Brain microvascular endothelial cell (primary cell): ENCODE data around the gene RYK.
"Not testable (repeated sequence)": the region's sequence is repeated elsewhere in the genome, so short reads cannot be mapped to it uniquely, and the experiment has no call there.

Source experiments
- DNase-seq: peaks from one replicate; pipeline ENCODE4 v3.0.0-alpha.2; 2020
- H3K27ac ChIP-seq: fragments of 250-450 bp; sonication (Bioruptor Pico); 2 replicates; pipeline ENCODE4 v1.5.1; 2020; ENCODE audit warnings: mild to moderate bottlenecking, moderate library complexity
- H3K27me3 ChIP-seq: fragments of 250-450 bp; sonication (Bioruptor Pico); replicated peaks from 2 replicates; pipeline ENCODE4 v1.5.1; 2020; ENCODE audit warnings: mild to moderate bottlenecking
- H3K36me3 ChIP-seq: fragments of 250-450 bp; sonication (Bioruptor Pico); replicated peaks from 2 replicates; pipeline ENCODE4 v1.5.1; 2020; ENCODE audit warnings: mild to moderate bottlenecking
- H3K4me3 ChIP-seq: 2 replicates; pipeline ENCODE4 v1.5.1; 2011; ENCODE audit warnings: low read depth, mild to moderate bottlenecking, control low read depth, low read length, moderate library complexity
- in situ Hi-C: cut with HindIII; loops from 2 replicates; pipeline ENCODE4 v1.10.0; 2017; ENCODE audit warnings: low sequenced_read_pairs, low pct_ligation_motif_present
- TF ChIP-seq, protein P1 (sequence below): IDR thresholded peaks from 2 replicates; pipeline ENCODE4 v1.5.1; 2011; ENCODE audit warnings: low read depth, mild to moderate bottlenecking, moderate library complexity, low read length, control low read depth, inconsistent platforms; ENCODE audit errors: missing control alignments

RYK gene

DNA sequence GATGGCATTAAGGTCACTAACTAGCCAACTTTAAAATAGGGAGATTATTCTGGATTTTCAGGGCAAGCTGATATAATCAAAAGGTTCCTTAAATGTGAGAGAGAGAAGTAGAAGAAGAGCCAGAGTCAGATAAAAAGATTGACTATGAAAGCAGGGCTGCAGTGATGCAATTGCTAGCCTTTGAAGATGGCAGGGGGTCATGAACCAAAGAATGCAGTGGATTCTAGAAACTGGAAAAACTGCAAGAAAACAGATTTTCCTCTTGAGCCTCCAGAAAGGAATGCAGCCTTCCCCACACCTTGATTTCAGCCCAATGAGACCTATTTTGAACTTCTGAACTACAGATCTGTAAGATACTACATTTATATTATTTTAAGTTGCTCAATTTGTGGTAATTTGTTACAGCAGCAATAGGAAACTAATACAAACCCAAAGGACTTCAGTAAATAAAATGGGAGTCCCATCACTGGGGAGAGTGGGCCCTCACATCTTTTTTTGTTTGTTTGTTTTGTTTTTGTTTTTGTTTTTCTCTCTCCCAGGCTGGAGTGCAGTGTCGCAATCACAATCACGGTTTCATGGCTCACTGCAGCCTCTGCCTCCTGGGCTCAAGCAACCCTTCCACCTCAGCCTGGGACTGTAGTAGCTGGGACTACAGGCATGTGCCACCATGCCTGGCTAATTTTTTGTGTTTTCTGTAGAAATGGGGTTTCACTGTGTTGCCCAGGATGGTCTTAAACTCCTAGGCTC, 31.4 kb upstream of the RYK start:
- in situ Hi-C loops = no loop called here
- no peak overlapping the region for H3K27ac ChIP-seq
- TF ChIP-seq, protein P1, sequence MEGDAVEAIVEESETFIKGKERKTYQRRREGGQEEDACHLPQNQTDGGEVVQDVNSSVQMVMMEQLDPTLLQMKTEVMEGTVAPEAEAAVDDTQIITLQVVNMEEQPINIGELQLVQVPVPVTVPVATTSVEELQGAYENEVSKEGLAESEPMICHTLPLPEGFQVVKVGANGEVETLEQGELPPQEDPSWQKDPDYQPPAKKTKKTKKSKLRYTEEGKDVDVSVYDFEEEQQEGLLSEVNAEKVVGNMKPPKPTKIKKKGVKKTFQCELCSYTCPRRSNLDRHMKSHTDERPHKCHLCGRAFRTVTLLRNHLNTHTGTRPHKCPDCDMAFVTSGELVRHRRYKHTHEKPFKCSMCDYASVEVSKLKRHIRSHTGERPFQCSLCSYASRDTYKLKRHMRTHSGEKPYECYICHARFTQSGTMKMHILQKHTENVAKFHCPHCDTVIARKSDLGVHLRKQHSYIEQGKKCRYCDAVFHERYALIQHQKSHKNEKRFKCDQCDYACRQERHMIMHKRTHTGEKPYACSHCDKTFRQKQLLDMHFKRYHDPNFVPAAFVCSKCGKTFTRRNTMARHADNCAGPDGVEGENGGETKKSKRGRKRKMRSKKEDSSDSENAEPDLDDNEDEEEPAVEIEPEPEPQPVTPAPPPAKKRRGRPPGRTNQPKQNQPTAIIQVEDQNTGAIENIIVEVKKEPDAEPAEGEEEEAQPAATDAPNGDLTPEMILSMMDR = no peak

DNA sequence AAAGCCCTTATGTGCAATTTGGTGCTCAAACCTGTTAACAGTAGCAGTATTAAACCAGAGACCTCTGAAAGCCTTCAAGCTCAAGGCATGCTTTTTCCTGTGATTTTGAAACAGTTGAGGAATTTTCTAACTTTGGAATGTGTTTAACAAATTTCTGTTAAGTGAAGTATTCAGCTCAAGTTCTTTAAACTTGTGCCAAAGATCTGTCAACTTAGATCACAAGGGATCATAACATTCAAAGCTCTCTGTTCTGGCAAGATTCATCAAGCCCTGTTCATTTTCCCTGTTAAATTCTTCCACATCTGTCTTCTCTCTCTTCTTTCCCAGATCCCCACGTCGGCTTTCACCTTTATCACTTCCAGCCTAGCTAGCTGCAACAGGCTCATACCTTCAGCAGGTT, 28.8 kb upstream of the RYK start:
- Histone ChIP-seq H3K36me3 (no peaks in the 10 kb centered on the region), H3K4me3 (no peak overlapping the region), H3K27me3 (no peaks in the 10 kb centered on the region), H3K27ac (no peak overlapping the region)
- DNase-seq = no peak
- in situ Hi-C loops = no loop called here
- TF ChIP-seq, protein P1 = no peak

More for the DNA sequence above, 31.4 kb upstream of the RYK start:
- no peak overlapping the region for H3K4me3 ChIP-seq
- no peak for DNase-seq
- no peaks in the 10 kb centered on the region for H3K36me3 ChIP-seq
- no peaks in the 10 kb centered on the region for H3K27me3 ChIP-seq

DNA sequence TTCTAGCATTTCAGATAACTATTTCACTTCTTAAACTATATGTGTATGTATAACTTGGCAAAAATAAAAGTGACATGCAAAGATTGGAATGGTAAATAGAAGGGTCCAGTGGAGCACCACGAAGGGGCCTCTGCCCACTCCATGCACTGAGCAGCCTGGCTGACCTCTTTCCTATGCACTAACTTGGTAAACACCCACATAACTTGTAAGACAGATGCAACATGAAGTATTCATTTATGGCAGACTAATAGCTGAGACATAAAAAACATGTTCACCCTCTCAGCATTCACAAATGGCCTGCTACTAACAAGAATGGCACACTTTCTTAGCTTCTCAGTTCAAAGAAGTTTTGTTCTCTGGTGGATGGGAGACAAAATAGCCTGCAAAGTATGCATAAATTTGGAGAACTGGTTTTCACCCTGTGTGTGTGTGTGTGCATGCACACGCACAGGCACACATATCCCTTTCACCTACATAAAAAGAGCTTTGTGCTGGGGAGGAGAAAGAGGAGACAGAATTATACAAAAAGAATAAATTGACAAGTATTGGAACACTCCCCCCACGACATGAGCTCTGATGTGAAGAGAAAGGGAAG, 26.5 kb upstream of the RYK start:
- H3K36me3 ChIP-seq = no peaks in the 10 kb centered on the region

DNA sequence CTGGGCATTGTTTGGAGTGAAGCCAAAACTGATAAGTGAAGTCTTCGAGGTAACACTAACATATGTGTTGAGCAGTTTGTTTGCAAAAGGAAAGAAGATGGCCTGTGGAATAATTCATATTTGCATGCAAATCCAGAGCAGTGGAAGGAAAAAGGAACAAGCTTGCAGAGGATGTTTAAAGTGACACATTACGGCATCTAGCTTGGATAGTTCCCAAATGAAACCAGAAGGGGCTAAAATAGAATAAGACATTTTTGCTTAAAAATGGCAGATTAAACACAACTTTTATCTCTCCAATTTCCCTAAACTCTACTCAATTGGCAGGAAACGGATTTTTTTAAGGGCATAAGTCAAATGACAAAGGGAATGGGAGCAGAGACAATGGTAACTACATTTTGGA, 25.4 kb upstream of the RYK start:
- in situ Hi-C loops = no loop called here

More for the DNA sequence above, 26.5 kb upstream of the RYK start:
- H3K27ac ChIP-seq = no peak overlapping the region
- DNase-seq = no peak
- in situ Hi-C loops = no loop called here
- no peaks in the 10 kb centered on the region for H3K27me3 ChIP-seq
- TF ChIP-seq, protein P1 = no peak
- no peak overlapping the region for H3K4me3 ChIP-seq

GRCh38 chr3:134275110-134275509, 24.5 kb upstream of the RYK start:
- H3K4me3 ChIP-seq, H3K27ac ChIP-seq, DNase-seq, in situ Hi-C loops, H3K36me3 ChIP-seq, H3K27me3 ChIP-seq: not testable (repeated sequence)

More for the DNA sequence above, 25.4 kb upstream of the RYK start:
- Histone ChIP-seq H3K27me3 (no peaks in the 10 kb centered on the region), H3K27ac (no peak overlapping the region), H3K36me3 (no peaks in the 10 kb centered on the region), H3K4me3 (no peak overlapping the region)
- no peak for DNase-seq
- TF ChIP-seq, protein P1 = no peak

DNA sequence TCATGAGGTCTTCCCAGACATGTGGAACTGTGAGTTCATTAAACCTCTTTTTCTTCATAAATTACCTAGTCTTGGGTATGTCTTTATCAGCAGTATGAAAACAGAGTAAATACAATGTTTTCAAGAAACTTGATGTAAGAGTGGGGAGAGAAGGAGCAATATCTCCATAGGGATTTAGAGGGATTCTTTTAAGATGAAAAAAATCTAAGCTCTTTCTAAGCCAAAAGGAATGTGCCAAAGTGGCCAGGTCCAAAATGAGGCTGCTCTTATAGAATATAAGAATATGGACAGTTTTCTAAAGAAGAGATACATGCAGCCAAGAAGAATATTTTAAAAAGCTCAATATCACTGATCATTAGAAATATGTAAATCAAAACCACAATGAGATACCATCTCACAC, 23.9 kb upstream of the RYK start:
- DNase-seq = no peak
- TF ChIP-seq, protein P1 = no peak
- Histone ChIP-seq H3K4me3 (no peak overlapping the region), H3K36me3 (no peaks in the 10 kb centered on the region), H3K27me3 (no peaks in the 10 kb centered on the region), H3K27ac (no peak overlapping the region)
- in situ Hi-C loops = no loop called here
